Memory B cell (primary cell): Measurements from ENCODE around the gene DYDC2.
"Not testable (repeated sequence)": the region's sequence is repeated elsewhere in the genome, so short reads cannot be mapped to it uniquely, and the experiment has no call there.

ENCODE experiments used
- ATAC-seq: fragments of 150-1000 bp; cut with Tn5 transposase; 2 replicates; pipeline ENCODE4 v1.10.0; 2021; ENCODE audit warnings: low read depth, mild to moderate bottlenecking, moderate library complexity
- DNase-seq, 2 donors: peaks; one replicate each; pipeline ENCODE4 v3.0.0; 2022; ENCODE audit warnings: low spot score in 2 of 2
- H3K27ac Mint-ChIP-seq: one replicate; pipeline ENCODE4 v1.8.0; 2022; ENCODE audit warnings: mild to moderate bottlenecking, moderate library complexity, mixed read lengths
- H3K27me3 Mint-ChIP-seq: one replicate; pipeline ENCODE4 v1.8.0; 2022; ENCODE audit warnings: mixed read lengths
- H3K36me3 Mint-ChIP-seq: one replicate; pipeline ENCODE4 v1.8.0; 2022; ENCODE audit warnings: mild to moderate bottlenecking, mixed read lengths
- H3K4me1 Mint-ChIP-seq: one replicate; pipeline ENCODE4 v1.8.0; 2022; ENCODE audit warnings: mixed read lengths
- H3K4me3 Mint-ChIP-seq: one replicate; pipeline ENCODE4 v1.8.0; 2022; ENCODE audit warnings: mild to moderate bottlenecking, moderate library complexity, mixed read lengths
- H3K9me3 Mint-ChIP-seq: one replicate; pipeline ENCODE4 v1.8.0; 2022; ENCODE audit warnings: mixed read lengths

The DYDC2 gene

GRCh38 chr10:80344912-80345311 is 11.7 kb upstream of the DYDC2 start:
- no peak overlapping the region for H3K4me3 Mint-ChIP-seq
- ATAC-seq (no peak), DNase-seq (no peak)
- H3K36me3 Mint-ChIP-seq, result no peaks in the 10 kb centered on the region
- peaks cover 4% of the 10 kb centered on the region for H3K27me3 Mint-ChIP-seq
- no peak overlapping the region for H3K27ac Mint-ChIP-seq
- no peaks in the 10 kb centered on the region for H3K4me1 Mint-ChIP-seq
- peaks cover 2% of the 10 kb centered on the region for H3K9me3 Mint-ChIP-seq

- no peak overlapping the region for H3K4me3 Mint-ChIP-seq
- ATAC-seq (no peak), DNase-seq (no peak)
- H3K4me1 Mint-ChIP-seq, result no peaks in the 10 kb centered on the region
- no peaks in the 10 kb centered on the region for H3K36me3 Mint-ChIP-seq
- no peak overlapping the region for H3K27ac Mint-ChIP-seq
- H3K9me3 Mint-ChIP-seq, result no peaks in the 10 kb centered on the region
- peaks cover 22% of the 10 kb centered on the region for H3K27me3 Mint-ChIP-seq
Measured at GRCh38 chr10:80350251-80350650, 6.3 kb upstream of the DYDC2 start.

- no peak for DNase-seq
- H3K4me1 Mint-ChIP-seq, result no peaks in the 10 kb centered on the region
- no peak for ATAC-seq
- H3K27me3 Mint-ChIP-seq, result peaks cover 26% of the 10 kb centered on the region
- H3K27ac Mint-ChIP-seq, result no peak overlapping the region
- no peak overlapping the region for H3K4me3 Mint-ChIP-seq
- H3K36me3 Mint-ChIP-seq, result no peaks in the 10 kb centered on the region
- no peaks in the 10 kb centered on the region for H3K9me3 Mint-ChIP-seq
Measured at GRCh38 chr10:80351220-80351619, 5.4 kb upstream of the DYDC2 start.

GRCh38 chr10:80356989-80357850 is 639 bp downstream of the DYDC2 start:
- H3K9me3 Mint-ChIP-seq, result no peaks in the 10 kb centered on the region
- H3K36me3 Mint-ChIP-seq, result no peaks in the 10 kb centered on the region
- no peak overlapping the region for H3K27ac Mint-ChIP-seq
- H3K27me3 Mint-ChIP-seq, result peaks cover 19% of the 10 kb centered on the region
- ATAC-seq (peak; percentile 19), DNase-seq (no peak)
- H3K4me3 Mint-ChIP-seq, result peak overlapping the region; percentile 82
- H3K4me1 Mint-ChIP-seq, result peaks cover 7% of the 10 kb centered on the region

GRCh38 chr10:80357851-80358125 is 1.2 kb downstream of the DYDC2 start:
- Mint-ChIP-seq H3K36me3 (no peaks in the 10 kb centered on the region), H3K27ac (no peak overlapping the region), H3K27me3 (peaks cover 19% of the 10 kb centered on the region), H3K4me3 (no peak overlapping the region), H3K9me3 (no peaks in the 10 kb centered on the region), H3K4me1 (peaks cover 7% of the 10 kb centered on the region)
- DNase-seq, result no peak
- no peak for ATAC-seq

- H3K36me3 Mint-ChIP-seq, H3K27ac Mint-ChIP-seq, H3K4me3 Mint-ChIP-seq, H3K4me1 Mint-ChIP-seq, H3K9me3 Mint-ChIP-seq, ATAC-seq, DNase-seq: not testable (repeated sequence)
- H3K27me3 Mint-ChIP-seq, result peaks cover 21% of the 10 kb centered on the region
Measured at GRCh38 chr10:80358925-80359324, 2.3 kb downstream of the DYDC2 start.

GRCh38 chr10:80359644-80360043 is 3.1 kb downstream of the DYDC2 start:
- no peak for ATAC-seq
- Mint-ChIP-seq H3K27me3 (peaks cover 20% of the 10 kb centered on the region), H3K36me3 (no peaks in the 10 kb centered on the region), H3K9me3 (no peaks in the 10 kb centered on the region), H3K4me1 (peaks cover 7% of the 10 kb centered on the region), H3K4me3 (no peak overlapping the region), H3K27ac (no peak overlapping the region)
- no peak for DNase-seq

GRCh38 chr10:80365510-80365909 is 8.9 kb downstream of the DYDC2 start:
- Mint-ChIP-seq H3K36me3 (peaks cover 7% of the 10 kb centered on the region), H3K27ac (no peak overlapping the region), H3K4me3 (no peak overlapping the region), H3K9me3 (peaks cover 7% of the 10 kb centered on the region), H3K27me3 (peaks cover 9% of the 10 kb centered on the region), H3K4me1 (no peaks in the 10 kb centered on the region)
- ATAC-seq (no peak), DNase-seq (no peak)

- no peak overlapping the region for H3K27ac Mint-ChIP-seq
- DNase-seq, result no peak
- H3K9me3 Mint-ChIP-seq, result peaks cover 4% of the 10 kb centered on the region
- H3K4me1 Mint-ChIP-seq, result no peaks in the 10 kb centered on the region
- H3K27me3 Mint-ChIP-seq, result peaks cover 11% of the 10 kb centered on the region
- H3K4me3 Mint-ChIP-seq, result no peak overlapping the region
- ATAC-seq, result no peak
- H3K36me3 Mint-ChIP-seq, result peaks cover 7% of the 10 kb centered on the region
Measured at GRCh38 chr10:80371467-80371866, 14.9 kb downstream of the DYDC2 start.

- Mint-ChIP-seq H3K4me3 (no peak overlapping the region), H3K27ac (no peak overlapping the region), H3K36me3 (peaks cover 4% of the 10 kb centered on the region), H3K27me3 (peaks cover 10% of the 10 kb centered on the region), H3K9me3 (peaks cover 3% of the 10 kb centered on the region), H3K4me1 (no peaks in the 10 kb centered on the region)
- ATAC-seq (no peak), DNase-seq (no peak)
Measured at GRCh38 chr10:80372675-80373074, 16.1 kb downstream of the DYDC2 start.

GRCh38 chr10:80373502-80373901 is 16.9 kb downstream of the DYDC2 start:
- H3K36me3 Mint-ChIP-seq, result peaks cover 2% of the 10 kb centered on the region
- no peak overlapping the region for H3K27ac Mint-ChIP-seq
- no peak overlapping the region for H3K4me3 Mint-ChIP-seq
- peaks cover 8% of the 10 kb centered on the region for H3K27me3 Mint-ChIP-seq
- no peaks in the 10 kb centered on the region for H3K9me3 Mint-ChIP-seq
- DNase-seq (no peak), ATAC-seq (no peak)
- H3K4me1 Mint-ChIP-seq, result no peaks in the 10 kb centered on the region

- Mint-ChIP-seq H3K27ac (no peak overlapping the region), H3K4me1 (peaks cover 3% of the 10 kb centered on the region), H3K9me3 (no peaks in the 10 kb centered on the region), H3K27me3 (peaks cover 7% of the 10 kb centered on the region), H3K36me3 (no peaks in the 10 kb centered on the region), H3K4me3 (no peak overlapping the region)
- DNase-seq (no peak), ATAC-seq (no peak)
Measured at GRCh38 chr10:80379701-80380100, 23.1 kb downstream of the DYDC2 start.

- ATAC-seq, result no peak
- H3K27ac Mint-ChIP-seq, result peak overlapping the region; percentile 74
- H3K4me3 Mint-ChIP-seq, result no peak overlapping the region
- no peak for DNase-seq
- H3K4me1 Mint-ChIP-seq, result peaks cover 3% of the 10 kb centered on the region
- peaks cover 7% of the 10 kb centered on the region for H3K27me3 Mint-ChIP-seq
- no peaks in the 10 kb centered on the region for H3K36me3 Mint-ChIP-seq
- no peaks in the 10 kb centered on the region for H3K9me3 Mint-ChIP-seq
Measured at GRCh38 chr10:80380185-80380584, 23.6 kb downstream of the DYDC2 start.

- H3K36me3 Mint-ChIP-seq, result no peaks in the 10 kb centered on the region
- H3K4me1 Mint-ChIP-seq, result peaks cover 3% of the 10 kb centered on the region
- peak; percentile 43 to 59 for DNase-seq
- H3K9me3 Mint-ChIP-seq, result no peaks in the 10 kb centered on the region
- peak; percentile 66 for ATAC-seq
- H3K4me3 Mint-ChIP-seq, result peak overlapping the region; percentile 7
- H3K27me3 Mint-ChIP-seq, result peaks cover 7% of the 10 kb centered on the region
- no peak overlapping the region for H3K27ac Mint-ChIP-seq
Measured at GRCh38 chr10:80382989-80383388, 26.4 kb downstream of the DYDC2 start.

- no peaks in the 10 kb centered on the region for H3K9me3 Mint-ChIP-seq
- H3K27me3 Mint-ChIP-seq, result peaks cover 5% of the 10 kb centered on the region
- H3K4me1 Mint-ChIP-seq, result peaks cover 2% of the 10 kb centered on the region
- no peaks in the 10 kb centered on the region for H3K36me3 Mint-ChIP-seq
- no peak for ATAC-seq
- H3K4me3 Mint-ChIP-seq, result no peak overlapping the region
- no peak for DNase-seq
- H3K27ac Mint-ChIP-seq, result no peak overlapping the region
Measured at GRCh38 chr10:80390740-80391139, 34.2 kb downstream of the DYDC2 start.
